SKM-1 (cell line): ENCODE data around the gene HOXA4.

Experiments
- DNase-seq: peaks from one replicate; lab custom pipeline; 2025; ENCODE audit not compliant: unreplicated experiment; lab: John Stamatoyannopoulos, UW

HOXA4 gene

GRCh38 chr7:27158436-27159265 lies 28.1 kb upstream of the HOXA4 start:
- no peak for DNase-seq

GRCh38 chr7:27157702-27158431 lies 27.3 kb upstream of the HOXA4 start:
- DNase-seq, result no peak

DNA sequence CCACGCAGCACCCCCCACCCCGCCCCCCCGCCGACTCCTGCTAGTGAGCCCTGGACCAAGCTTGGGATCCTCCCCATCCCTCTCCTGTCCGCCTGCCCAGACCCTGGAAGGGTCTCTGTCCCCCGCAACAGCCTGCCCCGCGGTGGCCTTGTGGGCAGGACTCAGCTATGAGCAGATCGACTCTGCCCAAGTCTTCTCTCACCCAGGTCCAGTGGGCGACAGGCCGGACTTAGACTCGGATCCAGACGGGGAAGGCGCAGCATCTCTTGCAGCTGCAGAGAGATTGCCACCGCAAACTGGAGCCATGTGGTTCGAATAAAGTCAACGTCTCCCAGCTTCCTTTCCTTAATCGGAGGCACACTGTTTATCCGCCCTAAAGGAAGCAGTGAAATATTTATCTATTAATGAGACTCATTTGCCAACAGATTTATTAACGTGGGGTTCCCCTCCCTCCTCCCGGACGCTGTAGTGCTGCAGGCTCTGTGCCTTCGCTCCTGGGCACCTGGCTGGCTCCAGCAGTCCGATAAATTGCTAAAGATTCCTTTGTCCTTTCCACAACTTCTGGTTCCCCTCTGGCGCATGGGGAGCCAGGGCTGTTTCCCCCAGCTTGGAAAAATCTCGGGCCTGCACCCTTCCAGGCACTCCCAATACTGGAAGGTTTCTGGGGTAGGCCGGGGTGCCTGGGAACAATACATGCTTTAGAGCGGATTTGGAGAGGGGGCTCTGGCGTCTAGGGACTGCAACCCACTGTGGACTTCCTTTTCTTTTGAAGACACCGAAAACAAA lies 26.6 kb upstream of the HOXA4 start:
- DNase-seq, result no peak

DNA sequence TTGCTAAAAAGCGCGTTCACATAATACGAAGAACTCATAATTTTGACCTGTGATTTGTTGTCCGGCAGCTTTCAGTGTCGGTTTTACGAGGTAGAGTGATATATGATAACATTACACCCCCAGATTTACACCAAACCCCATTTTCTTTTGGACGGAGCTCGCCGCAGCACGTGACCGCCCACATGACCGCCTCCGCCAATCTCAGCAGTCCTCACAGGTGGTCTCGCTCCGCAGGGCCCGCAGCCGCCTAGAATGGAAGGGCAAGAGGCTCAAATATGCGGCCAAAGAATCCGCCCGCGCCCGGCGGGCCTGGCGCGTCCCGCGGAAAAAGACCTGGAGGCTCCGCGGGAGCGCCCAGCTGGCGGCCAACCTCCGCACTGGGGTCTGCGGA lies 25.9 kb upstream of the HOXA4 start, which contains the start of gene HOXA7:
HOXA7 (minus strand) TSS at position 168 of the 391 bp plus-strand sequence; CDS start at position 38, 130 bp downstream.
- DNase-seq, result no peak

DNA sequence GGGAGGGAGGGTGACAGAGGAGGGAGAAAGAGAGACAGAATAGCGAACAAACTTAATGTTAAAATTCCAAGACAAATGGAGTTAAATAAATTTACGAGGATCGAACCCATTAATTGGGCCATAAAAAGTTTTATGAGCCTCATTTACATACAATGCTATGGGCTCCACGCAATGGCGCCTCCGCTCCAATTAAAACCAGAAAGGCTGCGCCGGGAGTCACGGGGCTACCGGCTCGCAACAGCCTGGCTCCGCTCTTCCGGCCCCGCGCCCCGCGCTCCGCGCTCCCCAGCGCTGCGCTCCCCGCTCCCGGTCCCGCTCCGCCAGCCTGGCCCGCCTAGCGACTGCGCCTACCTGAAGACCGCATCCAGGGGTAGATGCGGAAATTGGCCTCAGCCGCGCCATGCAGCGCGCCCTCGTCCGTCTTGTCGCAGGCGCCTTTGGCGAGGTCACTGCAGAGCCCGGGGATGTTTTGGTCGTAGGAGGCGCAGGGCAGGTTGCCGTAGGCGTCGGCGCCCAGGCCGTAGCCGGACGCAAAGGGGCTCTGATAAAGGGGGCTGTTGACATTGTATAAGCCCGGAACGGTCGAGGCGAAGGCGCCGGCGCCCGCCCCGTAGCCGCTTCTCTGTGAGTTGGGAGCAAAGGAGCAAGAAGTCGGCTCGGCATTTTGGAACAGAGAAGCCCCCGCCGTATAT lies 25.4 kb upstream of the HOXA4 start:
- no peak for DNase-seq

DNA sequence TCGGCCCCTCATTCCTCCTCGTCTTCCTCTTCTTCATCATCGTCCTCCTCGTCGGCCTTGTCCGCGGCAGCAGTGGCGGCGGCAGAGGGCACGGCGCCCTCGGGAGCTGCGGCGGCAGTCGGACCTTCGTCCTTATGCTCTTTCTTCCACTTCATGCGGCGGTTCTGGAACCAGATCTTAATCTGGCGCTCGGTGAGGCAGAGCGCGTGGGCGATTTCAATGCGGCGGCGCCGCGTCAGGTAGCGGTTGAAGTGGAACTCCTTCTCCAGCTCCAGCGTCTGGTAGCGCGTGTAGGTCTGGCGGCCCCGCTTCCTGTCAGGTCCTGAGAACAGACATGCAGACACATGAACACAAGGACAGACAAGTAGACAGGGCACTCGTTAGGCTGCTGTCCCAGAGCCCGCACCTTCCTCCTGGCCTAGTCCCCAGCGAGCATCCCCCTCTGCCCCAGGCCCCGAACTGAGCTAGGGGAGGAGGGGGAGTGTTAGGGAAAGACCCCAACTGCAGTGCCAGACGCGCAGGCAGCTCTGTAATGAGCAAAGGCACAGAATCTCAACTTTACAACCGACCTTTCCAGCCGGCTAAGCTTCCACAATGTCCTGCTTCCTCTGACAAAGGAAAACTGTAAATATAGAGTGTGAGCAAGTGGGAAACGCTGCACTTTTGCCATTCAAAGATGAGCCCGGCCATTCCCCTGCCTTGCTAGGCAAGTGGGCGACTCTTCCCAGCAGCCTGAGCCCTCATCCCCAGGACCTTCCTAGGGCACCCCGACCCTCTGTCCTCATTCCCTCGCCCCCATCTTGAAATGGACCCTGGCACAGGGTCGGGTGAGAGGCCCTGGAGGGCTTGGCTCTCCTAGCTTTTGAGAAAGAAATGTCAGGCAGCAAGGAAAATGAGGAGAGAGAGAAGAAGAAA lies 24.6 kb upstream of the HOXA4 start:
- DNase-seq, result no peak

DNA sequence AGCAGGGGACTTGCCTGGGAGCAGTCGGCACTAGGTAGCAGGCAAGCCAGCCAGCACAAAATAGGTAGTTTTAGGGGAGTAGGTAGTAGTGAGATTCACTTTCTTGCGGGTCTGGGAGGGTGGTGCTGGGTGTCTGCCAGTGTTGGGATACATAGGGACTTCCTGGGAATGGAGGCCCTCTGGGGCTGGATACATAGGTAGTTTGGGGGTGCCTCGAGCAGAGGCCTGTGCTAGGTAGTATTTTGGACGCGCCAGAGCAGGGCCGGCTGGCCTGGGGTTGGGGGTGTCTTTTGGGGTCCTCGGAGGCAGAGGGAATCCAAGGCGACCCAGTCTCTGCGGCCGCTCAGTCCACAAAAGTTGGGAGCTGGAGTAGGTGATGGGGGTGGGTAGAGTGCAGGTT lies 23.8 kb upstream of the HOXA4 start:
- DNase-seq, result no peak

- DNase-seq, result no peak
These were observed 23.0 kb upstream of the HOXA4 start for GRCh38 chr7:27153526-27153925.

DNA sequence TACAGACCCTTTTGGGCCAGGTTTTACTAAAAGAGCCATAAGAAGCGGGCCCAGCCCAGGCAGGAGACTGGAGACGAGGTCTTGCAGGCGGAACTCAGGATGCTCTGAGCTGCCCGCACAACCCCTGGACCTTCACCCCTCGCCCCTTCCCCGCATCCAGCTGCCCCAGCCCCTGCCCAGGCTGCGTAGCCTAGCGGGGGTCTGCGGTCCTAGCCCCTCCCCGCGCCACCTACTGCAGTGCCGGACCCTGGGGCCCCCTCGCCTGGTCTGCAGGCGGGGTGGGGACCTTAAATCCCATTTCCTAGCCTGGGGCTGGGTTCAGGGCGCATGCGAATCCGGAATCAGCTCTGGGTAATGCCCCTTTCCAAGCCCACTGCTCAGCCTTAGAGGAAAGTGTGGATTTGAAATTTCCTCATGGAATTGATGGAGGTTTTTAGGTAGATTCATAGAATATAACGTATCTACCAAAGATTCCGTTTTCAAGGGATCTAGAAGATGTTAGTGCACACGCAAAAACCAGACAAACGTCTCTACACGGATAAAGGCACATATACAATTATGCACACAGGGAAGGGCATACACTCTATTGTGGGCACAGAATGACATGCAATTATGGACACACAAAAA lies 22.4 kb upstream of the HOXA4 start:
- DNase-seq, result no peak

- no peak for DNase-seq
These were observed 21.6 kb upstream of the HOXA4 start, which contains the start of gene HOXA3 for GRCh38 chr7:27151931-27152815. TSS of gene HOXA3 (minus strand) at chr7:27152583. CDS start at chr7:27110640, 41,943 bp downstream.

GRCh38 chr7:27151341-27151930 lies 20.9 kb upstream of the HOXA4 start:
- no peak for DNase-seq

GRCh38 chr7:27150568-27151340 lies 20.2 kb upstream of the HOXA4 start:
- no peak for DNase-seq

GRCh38 chr7:27149842-27150567 lies 19.4 kb upstream of the HOXA4 start:
- no peak for DNase-seq

GRCh38 chr7:27148756-27149641 lies 18.4 kb upstream of the HOXA4 start:
- no peak for DNase-seq

- DNase-seq, result no peak
These were observed 17.6 kb upstream of the HOXA4 start for GRCh38 chr7:27148031-27148755.
